Tibial nerve (tissue), 4 donors: ENCODE results near the gene TMEM169. TPM values are rescaled to one million over a fixed set of nuclear protein-coding genes. Genes with fewer than 3 reads are reported as not detected.

Source experiments
- DNase-seq, 2 donors: peaks; one replicate each; pipeline ENCODE4 v3.0.0-alpha.2; 2019; ENCODE audit warnings: low spot score in 2 of 2
- H3K27ac ChIP-seq, 4 donors: fragments of 200-600 bp; sonication (generic) in 3 of 4; one replicate each; pipeline ENCODE4 v1.5.1; 2017 to 2019; ENCODE audit warnings: mild to moderate bottlenecking in 1 of 4
- H3K27me3 ChIP-seq, 2 donors: fragments of 200-600 bp; sonication (generic) in 1 of 2; one replicate each; pipeline versions ENCODE4 v1.5.1 to v1.6.0; 2017 to 2019
- H3K36me3 ChIP-seq, 3 donors: fragments of 200-600 bp; sonication (generic); one replicate each; pipeline ENCODE4 v1.5.1; 2018 to 2019
- H3K4me1 ChIP-seq, 4 donors: fragments of 200-600 bp; sonication (generic) in 3 of 4; one replicate each; pipeline ENCODE4 v1.5.1; 2017 to 2019
- H3K4me3 ChIP-seq, 4 donors: fragments of 200-600 bp; sonication (generic) in 3 of 4; one replicate each; pipeline ENCODE4 v1.5.1; 2017 to 2019; ENCODE audit warnings: mild to moderate bottlenecking in 1 of 4, moderate library complexity in 1 of 4
- H3K9me3 ChIP-seq, 4 donors: fragments of 200-600 bp; sonication (generic) in 3 of 4; one replicate each; pipeline ENCODE4 v1.5.1; 2017 to 2019
- EP300 ChIP-seq, 2 donors: sonication (generic); formaldehyde crosslinking; IDR thresholded peaks; one replicate each; pipeline ENCODE4 v1.6.1; 2017; ENCODE audit warnings: antibody characterized with exemption in 2 of 2, mild to moderate bottlenecking in 1 of 2
- POLR2A ChIP-seq, 2 donors: fragments of 450-650 bp; IDR thresholded peaks; one replicate each; pipeline ENCODE4 v1.6.1; 2017; ENCODE audit warnings: antibody characterized with exemption in 2 of 2, mild to moderate bottlenecking in 2 of 2, moderate library complexity in 2 of 2
- WGBS, 2 donors: methylation state at CpG; one replicate each; pipeline ENCODE4 v1.1.5; 2018; 5-methylcytosine and 5-hydroxymethylcytosine counted together
- total RNA-seq, 4 donors: library from RNA; depleted of rRNA; stranded (reverse); fragments of >200 nt; gene quantifications; one replicate each; pipeline ENCODE4 v1.1.0, GENCODE V29; 2016
- TF ChIP-seq, protein P1 (sequence below), 5 experiments: fragments of 200-600 bp in 3 of 5; fragments of 450-650 bp in 2 of 5; sonication (generic) in 3 of 5; IDR thresholded peaks; one replicate each; pipeline ENCODE4 v1.5.1; 2016 to 2019; ENCODE audit warnings: antibody characterized with exemption in 5 of 5, mild to moderate bottlenecking in 3 of 5, moderate library complexity in 2 of 5

TMEM169 gene
- total RNA-seq, 4 donors from 2014 or later = 0.59 to 2.8 (median 1.7) TPM

DNA sequence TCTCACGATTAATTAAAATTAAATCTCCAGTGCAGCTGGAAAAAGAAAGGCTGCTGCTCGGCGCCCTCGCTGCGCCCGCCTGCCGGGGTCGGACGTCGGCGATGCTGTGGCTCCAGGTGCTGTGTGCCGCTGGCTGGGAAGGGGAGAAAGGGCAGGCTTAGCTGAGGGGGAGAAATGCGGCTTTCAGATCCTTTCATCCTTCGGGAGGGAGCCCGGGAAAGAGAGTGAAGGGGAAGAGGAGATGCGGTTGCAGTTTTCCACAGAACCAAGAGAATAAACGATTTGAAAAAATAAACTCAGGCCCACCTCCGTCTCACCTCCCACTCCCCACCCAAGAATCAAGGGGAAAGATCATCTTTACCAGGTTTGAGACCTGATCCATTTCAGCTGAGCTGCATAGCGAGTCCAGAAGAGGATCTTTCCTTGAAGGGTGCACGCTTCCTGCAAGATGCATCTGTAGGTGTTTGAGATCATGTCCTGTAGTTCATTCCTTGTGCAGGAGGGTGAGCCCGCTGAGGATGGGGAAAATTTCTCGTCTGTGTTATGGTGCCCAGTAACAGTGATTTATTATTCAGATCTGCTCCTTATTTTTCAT is 495 bp downstream of the TMEM169 start:
- 14 to 16% methylated on average over 22 of the region's 22 CpGs for WGBS, 2 donors
- Histone ChIP-seq H3K27ac (peak overlapping the region; percentile 35 to 76 (median 53)), H3K36me3 (no peaks in the 10 kb centered on the region), H3K4me3 (peak overlapping the region; percentile 57 to 86 (median 66)), H3K4me1 (peaks cover 0 to 23% (median 12%) of the 10 kb centered on the region in 4 donors), H3K27me3 (no peaks in the 10 kb centered on the region), H3K9me3 (no peaks in the 10 kb centered on the region)
- no peak for DNase-seq
- TF ChIP-seq POLR2A (IDR thresholded peaks at IDR 0.05) = no peak
- TF ChIP-seq, protein P1, sequence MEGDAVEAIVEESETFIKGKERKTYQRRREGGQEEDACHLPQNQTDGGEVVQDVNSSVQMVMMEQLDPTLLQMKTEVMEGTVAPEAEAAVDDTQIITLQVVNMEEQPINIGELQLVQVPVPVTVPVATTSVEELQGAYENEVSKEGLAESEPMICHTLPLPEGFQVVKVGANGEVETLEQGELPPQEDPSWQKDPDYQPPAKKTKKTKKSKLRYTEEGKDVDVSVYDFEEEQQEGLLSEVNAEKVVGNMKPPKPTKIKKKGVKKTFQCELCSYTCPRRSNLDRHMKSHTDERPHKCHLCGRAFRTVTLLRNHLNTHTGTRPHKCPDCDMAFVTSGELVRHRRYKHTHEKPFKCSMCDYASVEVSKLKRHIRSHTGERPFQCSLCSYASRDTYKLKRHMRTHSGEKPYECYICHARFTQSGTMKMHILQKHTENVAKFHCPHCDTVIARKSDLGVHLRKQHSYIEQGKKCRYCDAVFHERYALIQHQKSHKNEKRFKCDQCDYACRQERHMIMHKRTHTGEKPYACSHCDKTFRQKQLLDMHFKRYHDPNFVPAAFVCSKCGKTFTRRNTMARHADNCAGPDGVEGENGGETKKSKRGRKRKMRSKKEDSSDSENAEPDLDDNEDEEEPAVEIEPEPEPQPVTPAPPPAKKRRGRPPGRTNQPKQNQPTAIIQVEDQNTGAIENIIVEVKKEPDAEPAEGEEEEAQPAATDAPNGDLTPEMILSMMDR (IDR thresholded peaks at IDR 0.05) = no peak
- no peak for TF ChIP-seq EP300 (IDR thresholded peaks at IDR 0.05)

DNA sequence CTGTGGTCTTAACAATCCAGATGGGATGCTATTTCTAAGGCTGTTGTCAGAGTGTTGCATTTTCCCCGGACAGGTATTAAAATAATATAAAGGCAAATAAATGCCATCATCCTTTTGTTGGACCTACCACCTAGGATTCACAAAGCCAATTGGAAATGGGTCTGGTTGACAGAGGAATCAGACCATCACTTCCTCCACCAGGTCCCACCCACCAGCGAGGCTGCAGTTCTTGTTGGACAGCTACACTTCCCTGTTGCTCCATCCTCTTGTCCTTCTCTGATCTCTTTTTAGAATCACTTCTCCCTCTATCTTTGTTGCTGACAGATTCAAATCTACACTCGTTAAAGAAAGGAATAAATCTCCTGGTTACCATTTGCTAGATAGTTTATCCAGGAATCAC is 1.1 kb downstream of the TMEM169 start:
- no peak for DNase-seq
- TF ChIP-seq EP300 (IDR thresholded peaks at IDR 0.05) (no peak), POLR2A (IDR thresholded peaks at IDR 0.05) (no peak)
- TF ChIP-seq, protein P1 (IDR thresholded peaks at IDR 0.05) = no peak
- no peaks in the 10 kb centered on the region for H3K27me3 ChIP-seq
- H3K36me3 ChIP-seq = no peaks in the 10 kb centered on the region
- H3K4me1 ChIP-seq = peaks cover 0 to 23% (median 12%) of the 10 kb centered on the region in 4 donors
- H3K9me3 ChIP-seq = no peaks in the 10 kb centered on the region
- no peak overlapping the region for H3K4me3 ChIP-seq
- no peak overlapping the region for H3K27ac ChIP-seq
- WGBS, 2 donors = 60 to 76% methylated on average over 3 of the region's 3 CpGs

DNA sequence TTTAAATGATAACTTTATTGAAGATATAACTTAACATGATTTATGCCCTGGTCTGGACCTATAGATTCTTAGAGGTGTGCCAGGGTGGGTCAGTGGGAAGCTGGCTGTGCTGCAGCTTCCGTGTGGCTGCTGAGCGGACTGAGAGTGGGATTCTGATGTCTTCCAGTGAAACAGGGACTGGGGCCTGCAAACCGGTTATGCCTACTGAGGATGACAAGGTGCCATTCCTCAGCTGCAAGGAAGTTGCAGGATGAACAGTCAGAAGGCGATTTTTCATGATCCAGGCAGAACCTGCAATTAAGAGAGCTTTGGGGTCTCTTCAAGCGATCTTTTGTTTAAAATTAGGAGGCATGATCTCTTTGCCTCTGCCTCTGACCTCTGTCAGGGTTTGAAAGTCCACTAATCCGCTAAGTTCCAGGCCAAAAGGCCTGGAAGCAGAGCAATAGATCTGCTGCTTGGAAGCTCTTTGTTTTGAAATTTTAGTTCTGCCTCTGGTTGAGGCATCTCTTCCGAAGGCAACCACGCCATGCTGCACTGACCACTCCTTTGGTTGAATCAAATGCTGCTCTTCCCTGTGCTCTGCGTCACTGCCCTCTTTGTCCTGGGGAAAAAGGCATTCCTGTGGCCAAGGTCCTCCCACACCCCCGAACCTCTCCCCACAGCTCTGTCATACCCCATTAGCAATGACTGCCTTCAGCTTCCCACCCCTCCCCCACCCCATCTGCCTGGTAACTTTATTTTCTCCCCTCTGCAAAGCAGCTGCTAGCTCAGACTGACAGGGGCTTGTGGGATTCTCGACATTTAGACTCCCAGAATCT is 2.0 kb downstream of the TMEM169 start:
- Histone ChIP-seq H3K4me3 (no peak overlapping the region), H3K27ac (peak overlapping the region in 1 of 4 donors; percentile 36), H3K9me3 (no peaks in the 10 kb centered on the region), H3K27me3 (no peaks in the 10 kb centered on the region), H3K36me3 (no peaks in the 10 kb centered on the region), H3K4me1 (peaks cover 0 to 23% (median 12%) of the 10 kb centered on the region in 4 donors)
- TF ChIP-seq, protein P1 (IDR thresholded peaks at IDR 0.05) = no peak
- TF ChIP-seq EP300 (IDR thresholded peaks at IDR 0.05) (no peak), POLR2A (IDR thresholded peaks at IDR 0.05) (no peak)
- DNase-seq = no peak
- 53 to 82% methylated on average over 11 of the region's 11 CpGs for WGBS, 2 donors

DNA sequence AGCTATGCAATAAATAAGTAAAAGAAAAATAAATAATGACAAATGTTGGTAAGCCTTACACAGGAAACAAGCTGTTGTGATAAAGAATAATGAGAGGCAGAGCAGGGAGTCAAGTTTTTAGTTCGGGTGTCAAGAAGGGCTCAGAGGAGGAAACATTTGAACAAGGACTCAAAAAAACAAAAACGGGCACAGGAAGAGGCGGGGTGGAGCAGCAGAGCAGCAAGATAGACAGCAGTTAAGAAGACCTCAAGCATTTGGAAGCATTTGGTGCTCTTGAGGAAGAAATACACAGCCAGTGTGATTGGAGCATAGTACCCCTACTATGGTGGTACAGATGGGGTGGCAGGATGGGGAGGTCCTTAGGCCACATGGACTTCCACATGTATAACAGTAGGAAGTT is 2.8 kb downstream of the TMEM169 start:
- no peak for DNase-seq
- Histone ChIP-seq H3K4me1 (peaks cover 0 to 23% (median 12%) of the 10 kb centered on the region in 4 donors), H3K36me3 (no peaks in the 10 kb centered on the region), H3K27me3 (no peaks in the 10 kb centered on the region), H3K27ac (no peak overlapping the region), H3K9me3 (no peaks in the 10 kb centered on the region), H3K4me3 (no peak overlapping the region)
- TF ChIP-seq, protein P1 (IDR thresholded peaks at IDR 0.05) = no peak
- TF ChIP-seq POLR2A (IDR thresholded peaks at IDR 0.05) = no peak
- TF ChIP-seq EP300 (IDR thresholded peaks at IDR 0.05) = no peak
- WGBS, 2 donors = 66% methylated on average over 3 of the region's 3 CpGs
